Panc1 (cell line): ENCODE measurements around the gene ZNF254. TPM values are rescaled to one million over a fixed set of nuclear protein-coding genes. Genes with fewer than 3 reads are reported as not detected.
A peak's percentile ranks its signal among the peaks of the same experiment; 100 is the strongest.
"Not testable (repeated sequence)": the region's sequence is repeated elsewhere in the genome, so short reads cannot be mapped to it uniquely, and the experiment has no call there.

Experiments used
- ATAC-seq: fragments of 200-7000 bp; cut with Tn5 transposase; 2 replicates; pipeline ENCODE4 v1.9.1; 2020; ENCODE audit warnings: mild to moderate bottlenecking, moderate library complexity
- Bru-seq: library from RNA; stranded (reverse); fragments of 400-500 nt; gene quantifications from one replicate; lab custom pipeline; 2021; lab: Mats Ljungman, UMichigan
- BruChase-seq, 2 experiments: library from RNA; stranded (reverse); fragments of 400-500 nt; gene quantifications; one replicate each; lab custom pipeline; 2021; lab: Mats Ljungman, UMichigan
- BruUV-seq: library from RNA; stranded (reverse); fragments of 400-500 nt; replicated peaks from 2 replicates; lab custom pipeline; 2021; lab: Mats Ljungman, UMichigan
- CTCF ChIA-PET: fragments of 300-600 bp; sonication (Branson Sonifier 250); formaldehyde crosslinking; loops from one replicate; lab custom pipeline; 2022; ENCODE audit warnings: antibody characterized with exemption; lab: Charles Lee
- POLR2A ChIA-PET: fragments of 300-600 bp; sonication (Branson Sonifier 250); formaldehyde crosslinking; loops from one replicate; lab custom pipeline; 2022; ENCODE audit warnings: antibody characterized with exemption; lab: Charles Lee
- DNase-seq: peaks from one replicate; pipeline ENCODE4 v3.0.0-alpha.2; 2010; ENCODE audit warnings: low read depth, low spot score
- H3K27ac ChIP-seq: 2 replicates; pipeline ENCODE4 v1.5.1; 2011; ENCODE audit warnings: mild to moderate bottlenecking, low read length, inconsistent platforms
- H3K27me3 ChIP-seq: fragments of 200-500 bp; sonication (Bioruptor generic); 2 replicates; pipeline ENCODE4 v1.6.0; 2014; ENCODE audit warnings: low read length, inconsistent platforms; ENCODE audit not compliant: control insufficient read depth, insufficient read depth
- H3K36me3 ChIP-seq: fragments of 200-500 bp; sonication (Bioruptor generic); 2 replicates; pipeline ENCODE4 v1.5.1; 2014; ENCODE audit warnings: inconsistent platforms, mild to moderate bottlenecking, low read length, moderate library complexity; ENCODE audit not compliant: control insufficient read depth, insufficient read depth
- H3K4me1 ChIP-seq: 2 replicates; pipeline ENCODE4 v1.5.1; 2011; ENCODE audit warnings: inconsistent platforms, mild to moderate bottlenecking, low read length, moderate library complexity; ENCODE audit not compliant: control insufficient read depth, insufficient read depth
- H3K4me3 ChIP-seq, 2 experiments: 2 replicates each; pipeline ENCODE4 v1.5.1; 2011 to 2012; ENCODE audit warnings: low read depth in 2 of 2, low read length in 2 of 2, mild to moderate bottlenecking in 2 of 2, inconsistent platforms in 1 of 2, moderate library complexity in 1 of 2
- H3K9me3 ChIP-seq: fragments of 200-500 bp; sonication (Bioruptor generic); 2 replicates; pipeline ENCODE4 v1.5.1; 2014; ENCODE audit warnings: low read depth, mild to moderate bottlenecking, inconsistent platforms, low read length, moderate library complexity; ENCODE audit not compliant: control insufficient read depth, insufficient read depth
- CTCF ChIP-seq: fragments of 450-650 bp; IDR thresholded peaks from 2 replicates; pipeline ENCODE4 v1.5.1; 2017; ENCODE audit warnings: mild to moderate bottlenecking
- POLR2AphosphoS5 ChIP-seq: IDR thresholded peaks from 2 replicates; pipeline ENCODE4 v1.6.1; 2012; ENCODE audit warnings: mild to moderate bottlenecking, low read depth, low read length, moderate library complexity
- SIN3A ChIP-seq: IDR thresholded peaks from 2 replicates; pipeline ENCODE4 v1.6.1; 2012; ENCODE audit warnings: low read depth, mild to moderate bottlenecking, low read length, moderate library complexity, borderline replicate concordance; ENCODE audit not compliant: insufficient read depth
- TCF7L2 ChIP-seq: IDR thresholded peaks from 2 replicates; pipeline ENCODE4 v1.6.1; 2011; ENCODE audit warnings: mild to moderate bottlenecking, low read depth, low read length, inconsistent platforms
- in situ Hi-C: cut with HindIII; loops from 2 replicates; pipeline ENCODE4 v1.10.0; 2016; ENCODE audit warnings: low sequenced_read_pairs, low pct_unique_long_range_greater_than_20kb
- intact Hi-C: fragments of 100-400 bp; cut with micrococcal nuclease; formaldehyde crosslinking; loops from one replicate; pipeline ENCODE4 v1.10.0; 2022; ENCODE audit not compliant: unreplicated experiment
- long read RNA-seq: library from polyadenylated mRNA; unstranded; transcript quantifications from one replicate; pipeline ENCODE4 v2.0.0, GENCODE V29; 2021; ENCODE audit not compliant: unreplicated experiment
- polyA plus RNA-seq: library from polyadenylated mRNA; unstranded; fragments of >200 nt; gene quantifications from one replicate; pipeline ENCODE4 v1.2.1, GENCODE V29; 2012; ENCODE audit warnings: missing spikeins; ENCODE audit not compliant: insufficient read length
- total RNA-seq: library from RNA; stranded (reverse); gene quantifications from one replicate; pipeline ENCODE4 v1.2.1, GENCODE V29; 2021; ENCODE audit not compliant: unreplicated experiment
- TF ChIP-seq, protein P1 (sequence below), 2 experiments: IDR thresholded peaks; 2 replicates each; pipeline ENCODE4 v1.6.1; 2011 to 2012; ENCODE audit warnings: low read depth in 2 of 2, control low read depth in 1 of 2, low read length in 1 of 2, mild to moderate bottlenecking in 1 of 2, moderate library complexity in 1 of 2; ENCODE audit not compliant: insufficient read depth in 1 of 2

The ZNF254 gene
- total RNA-seq (12.1 TPM), Bru-seq, nascent RNA (percentile 89 among the genes with signal in this experiment), BruChase-seq, experiment 1, labeled RNA remaining after a 2-hour chase (percentile 83 among the genes with signal in this experiment), BruChase-seq, experiment 2, labeled RNA remaining after a 6-hour chase (percentile 74 among the genes with signal in this experiment)
- 3.0 TPM for polyA plus RNA-seq
- long read RNA-seq, transcript ZNF254-202 (4 exons, 3,967 nt), result major isoform, 15 of 33 reads
- long read RNA-seq, partial matches to known transcripts, result 0 of 33 reads
- long read RNA-seq, other reads (novel, unspliced or antisense), result 16 of 33 reads

DNA sequence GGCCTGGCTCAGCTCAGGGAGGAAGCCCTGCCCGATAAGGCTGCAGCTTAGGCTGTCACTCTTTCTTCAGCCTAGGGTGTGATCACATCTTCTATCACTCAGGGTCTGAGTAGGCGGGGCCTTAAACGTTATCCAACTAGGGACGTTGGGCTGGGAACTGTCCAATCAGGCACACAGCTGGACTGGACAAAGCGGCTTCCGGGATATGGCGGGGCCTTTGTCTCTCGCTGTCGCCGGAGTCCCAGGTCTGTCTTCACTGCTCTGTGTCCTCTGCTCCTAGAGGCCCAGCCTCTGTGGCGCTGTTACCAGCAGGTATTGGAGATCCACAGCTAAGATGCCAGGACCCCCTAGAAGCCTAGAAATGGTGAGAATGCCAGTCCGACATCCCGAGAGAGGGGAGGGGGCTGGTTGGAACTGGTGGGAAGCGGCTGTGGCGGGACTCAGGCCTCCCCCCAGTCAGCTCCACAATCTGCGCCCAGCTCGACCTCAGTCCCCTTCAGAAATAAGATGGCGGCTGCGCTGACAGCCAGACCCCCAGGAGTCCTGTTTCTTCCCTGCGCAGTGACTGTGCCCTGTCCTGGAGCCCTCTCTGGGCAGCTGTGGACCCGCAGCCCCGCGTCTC, at the start of gene ZNF254:
Gene ZNF254 (plus strand): TSS at position 214 of the 622 bp plus-strand sequence. CDS start 121 bp downstream, at position 335.
- no peaks in the 10 kb centered on the region for H3K36me3 ChIP-seq
- H3K4me3 ChIP-seq, result peak within 1 kb of the TSS; percentile 80 to 92
- ATAC-seq (peak; percentile 100), DNase-seq (peak; percentile 76)
- no peaks in the 10 kb centered on the region for H3K9me3 ChIP-seq
- in situ Hi-C loops, result no loop called here
- H3K4me1 ChIP-seq, result no peaks in the 10 kb centered on the region
- H3K27ac ChIP-seq, result peak within 1 kb of the TSS; percentile 71
- no peaks in the 10 kb centered on the region for H3K27me3 ChIP-seq
- ChIA-PET CTCF (no interaction called here), POLR2A (interaction anchor here (0.6 kb wide), 1 partner anchor 64 kb away, joined by 11 read pairs; no protein-coding TSS in a partner anchor)
- TF ChIP-seq TCF7L2, result 0 out of 2 replicates have a peak, but pooled peaks have one; percentile 17
- peak; percentile 87 for TF ChIP-seq POLR2AphosphoS5
- TF ChIP-seq SIN3A, result 0 out of 2 replicates have a peak, but pooled peaks have one; percentile 31
- TF ChIP-seq CTCF, result no peak
- intact Hi-C loops, result no loop called here
- no TSS peak for BruUV-seq

DNA sequence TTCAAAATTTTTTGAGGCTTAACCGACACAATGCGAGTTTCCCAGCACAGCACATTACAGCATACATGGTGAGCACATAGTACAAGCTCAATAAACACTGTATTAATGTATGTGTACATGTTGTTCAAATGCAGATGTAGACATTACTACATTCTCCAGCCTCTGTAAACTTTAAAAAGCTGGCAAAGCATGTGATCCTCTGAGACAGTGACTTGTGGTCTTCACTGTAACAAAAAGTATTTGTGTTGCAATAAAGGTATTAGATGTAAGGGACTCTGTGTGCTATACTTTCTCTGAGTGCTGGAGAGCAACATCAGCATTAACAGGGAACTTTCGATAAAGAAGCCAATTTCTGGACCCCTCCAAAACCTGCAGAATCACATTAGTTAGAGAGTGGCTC, 46.4 kb upstream of the ZNF254 start:
- no TSS peak for BruUV-seq
- POLR2A ChIA-PET, result no interaction called here
- no peaks in the 10 kb centered on the region for H3K4me1 ChIP-seq
- peaks cover 8% of the 10 kb centered on the region; the same call in 1 of the 2 replicates for H3K36me3 ChIP-seq
- DNase-seq (no peak), ATAC-seq (no peak)
- H3K27ac ChIP-seq, result no peak overlapping the region
- CTCF ChIA-PET, result no interaction called here
- in situ Hi-C loops (no loop called here), intact Hi-C loops (no loop called here)
- no peak for TF ChIP-seq POLR2AphosphoS5
- TF ChIP-seq, protein P1, sequence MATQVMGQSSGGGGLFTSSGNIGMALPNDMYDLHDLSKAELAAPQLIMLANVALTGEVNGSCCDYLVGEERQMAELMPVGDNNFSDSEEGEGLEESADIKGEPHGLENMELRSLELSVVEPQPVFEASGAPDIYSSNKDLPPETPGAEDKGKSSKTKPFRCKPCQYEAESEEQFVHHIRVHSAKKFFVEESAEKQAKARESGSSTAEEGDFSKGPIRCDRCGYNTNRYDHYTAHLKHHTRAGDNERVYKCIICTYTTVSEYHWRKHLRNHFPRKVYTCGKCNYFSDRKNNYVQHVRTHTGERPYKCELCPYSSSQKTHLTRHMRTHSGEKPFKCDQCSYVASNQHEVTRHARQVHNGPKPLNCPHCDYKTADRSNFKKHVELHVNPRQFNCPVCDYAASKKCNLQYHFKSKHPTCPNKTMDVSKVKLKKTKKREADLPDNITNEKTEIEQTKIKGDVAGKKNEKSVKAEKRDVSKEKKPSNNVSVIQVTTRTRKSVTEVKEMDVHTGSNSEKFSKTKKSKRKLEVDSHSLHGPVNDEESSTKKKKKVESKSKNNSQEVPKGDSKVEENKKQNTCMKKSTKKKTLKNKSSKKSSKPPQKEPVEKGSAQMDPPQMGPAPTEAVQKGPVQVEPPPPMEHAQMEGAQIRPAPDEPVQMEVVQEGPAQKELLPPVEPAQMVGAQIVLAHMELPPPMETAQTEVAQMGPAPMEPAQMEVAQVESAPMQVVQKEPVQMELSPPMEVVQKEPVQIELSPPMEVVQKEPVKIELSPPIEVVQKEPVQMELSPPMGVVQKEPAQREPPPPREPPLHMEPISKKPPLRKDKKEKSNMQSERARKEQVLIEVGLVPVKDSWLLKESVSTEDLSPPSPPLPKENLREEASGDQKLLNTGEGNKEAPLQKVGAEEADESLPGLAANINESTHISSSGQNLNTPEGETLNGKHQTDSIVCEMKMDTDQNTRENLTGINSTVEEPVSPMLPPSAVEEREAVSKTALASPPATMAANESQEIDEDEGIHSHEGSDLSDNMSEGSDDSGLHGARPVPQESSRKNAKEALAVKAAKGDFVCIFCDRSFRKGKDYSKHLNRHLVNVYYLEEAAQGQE (IDR thresholded peaks at IDR 0.05; ENCODE audit: insufficient read depth in 1 of 2, low read depth in 2 of 2, low read length in 1 of 2), result no peak
- no peak for TF ChIP-seq TCF7L2
- TF ChIP-seq SIN3A, result no peak
- TF ChIP-seq CTCF, result no peak
- H3K9me3 ChIP-seq, result no peaks in the 10 kb centered on the region
- H3K4me3 ChIP-seq, result no peak overlapping the region
- H3K27me3 ChIP-seq, result no peaks in the 10 kb centered on the region

DNA sequence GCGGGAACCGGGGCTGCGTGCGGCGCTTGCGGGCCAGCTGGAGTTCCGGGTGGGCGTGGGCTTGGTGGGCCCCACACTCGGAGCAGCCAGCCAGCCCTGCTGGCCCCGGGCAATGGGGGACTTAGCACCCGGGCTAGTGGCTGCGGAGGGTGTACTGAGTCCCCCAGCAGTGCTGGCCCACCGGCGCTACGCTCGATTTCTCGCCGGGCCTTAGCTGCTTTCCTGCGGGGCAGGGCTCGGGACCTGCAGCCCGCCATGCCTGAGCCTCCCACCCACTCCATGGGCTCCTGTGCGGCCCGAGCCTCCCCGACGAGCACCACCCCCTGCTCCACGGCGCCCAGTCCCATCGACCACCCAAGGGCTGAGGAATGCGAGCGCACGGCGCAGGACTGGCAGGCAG, 45.7 kb upstream of the ZNF254 start:
- BruUV-seq, DNase-seq, POLR2A ChIA-PET, in situ Hi-C loops, intact Hi-C loops, H3K4me3 ChIP-seq, H3K9me3 ChIP-seq, CTCF ChIA-PET, ATAC-seq, H3K27ac ChIP-seq, H3K27me3 ChIP-seq, H3K4me1 ChIP-seq, H3K36me3 ChIP-seq: not testable (repeated sequence)
